Mammary epithelial cell (primary cell): ENCODE results near the gene OGFRL1.

Experiments
- CTCF ChIP-seq, 2 donors: IDR thresholded peaks in 1 of 2; conservative IDR thresholded peaks in 1 of 2; 2 replicates each; pipeline ENCODE4 v1.5.1; 2011 to 2012; ENCODE audit warnings: inconsistent platforms in 2 of 2, low read length in 2 of 2, mild to moderate bottlenecking in 2 of 2, control low read depth in 1 of 2, low read depth in 1 of 2; ENCODE audit not compliant: insufficient read depth in 1 of 2; ENCODE audit errors: extremely low read depth in 1 of 2
- EZH2 ChIP-seq: IDR thresholded peaks from 2 replicates; pipeline ENCODE4 v1.6.1; 2012; ENCODE audit warnings: low read length, inconsistent platforms, borderline replicate concordance

GRCh38 chr6:71324194-71324785 is 35.7 kb downstream of the OGFRL1 start:
- TF ChIP-seq CTCF (conservative IDR thresholded peaks at IDR 0.05 in 1 of 2, IDR thresholded peaks at IDR 0.05 in 1 of 2; ENCODE audit: extremely low read depth in 1 of 2, insufficient read depth in 1 of 2, low read depth in 1 of 2, low read length in 2 of 2): no peak
- TF ChIP-seq EZH2: no peak
